Loucy (cell line): ENCODE measurements around the gene CLEC2B.
A peak's percentile ranks its signal among the peaks of the same experiment; 100 is the strongest.

Experiments used
- H2AFZ ChIP-seq: fragments of 200-600 bp; sonication (generic); 2 replicates; pipeline ENCODE4 v1.6.0; 2016; ENCODE audit warnings: antibody characterized with exemption, mild to moderate bottlenecking, low read length, moderate library complexity
- H3F3A ChIP-seq: fragments of 200-600 bp; 2 replicates; pipeline ENCODE4 v1.6.0; 2016; ENCODE audit warnings: antibody characterized with exemption, low read depth, mild to moderate bottlenecking
- H3K27me3 ChIP-seq: fragments of 200-600 bp; sonication (generic); 2 replicates; pipeline ENCODE4 v1.6.1; 2014; ENCODE audit warnings: low read length, mild to moderate bottlenecking; ENCODE audit not compliant: insufficient read depth, poor library complexity, severe bottlenecking
- H3K36me3 ChIP-seq: fragments of 200-600 bp; sonication (generic); 2 replicates; pipeline ENCODE4 v1.6.1; 2016; ENCODE audit warnings: low read length; ENCODE audit not compliant: insufficient read depth
- H3K4me1 ChIP-seq: fragments of 200-600 bp; sonication (generic); 2 replicates; pipeline ENCODE4 v1.5.1; 2014; ENCODE audit warnings: low read length, mild to moderate bottlenecking; ENCODE audit not compliant: insufficient read depth, poor library complexity, severe bottlenecking
- H3K4me2 ChIP-seq: fragments of 200-600 bp; sonication (generic); 2 replicates; pipeline ENCODE4 v1.6.0; 2014; ENCODE audit warnings: antibody characterized with exemption, low read length, low read depth, mild to moderate bottlenecking; ENCODE audit not compliant: poor library complexity, severe bottlenecking
- H3K4me3 ChIP-seq: fragments of 200-600 bp; sonication (generic); 2 replicates; pipeline ENCODE4 v1.5.1; 2014; ENCODE audit warnings: low read length, mild to moderate bottlenecking, mixed read lengths; ENCODE audit not compliant: poor library complexity, severe bottlenecking
- H3K79me2 ChIP-seq: fragments of 200-600 bp; sonication (generic); 2 replicates; pipeline ENCODE4 v1.6.1; 2014; ENCODE audit warnings: low read length; ENCODE audit not compliant: insufficient read depth
- H3K9ac ChIP-seq: fragments of 200-600 bp; sonication (generic); 2 replicates; pipeline ENCODE4 v1.6.0; 2014; ENCODE audit warnings: mild to moderate bottlenecking, low read depth, low read length, moderate library complexity; ENCODE audit not compliant: poor library complexity, severe bottlenecking
- H3K9me2 ChIP-seq: fragments of 200-600 bp; sonication (generic); replicated peaks from 2 replicates; pipeline ENCODE4 v1.6.1; 2016; ENCODE audit warnings: low read depth, low read length, mixed read lengths
- H3K9me3 ChIP-seq: fragments of 200-600 bp; sonication (generic); 2 replicates; pipeline ENCODE4 v1.6.1; 2014; ENCODE audit warnings: mild to moderate bottlenecking, antibody characterized with exemption, low read length, low read depth; ENCODE audit not compliant: insufficient read depth
- H4K20me1 ChIP-seq: fragments of 200-600 bp; sonication (generic); 2 replicates; pipeline ENCODE4 v1.6.0; 2014; ENCODE audit warnings: antibody characterized with exemption, low read length, mild to moderate bottlenecking; ENCODE audit not compliant: insufficient read depth, poor library complexity, severe bottlenecking
- CTCF ChIP-seq: fragments of 200-600 bp; sonication (generic); conservative IDR thresholded peaks from 2 replicates; pipeline ENCODE4 v1.5.1; 2014; ENCODE audit warnings: mild to moderate bottlenecking, antibody characterized with exemption, low read length
- EZH2phosphoT487 ChIP-seq: fragments of 200-600 bp; IDR thresholded peaks from 2 replicates; pipeline ENCODE4 v1.6.1; 2018; ENCODE audit warnings: antibody characterized with exemption, mild to moderate bottlenecking, moderate library complexity, borderline replicate concordance

The CLEC2B gene

GRCh38 chr12:9897535-9897934, 28.4 kb upstream of the CLEC2B start:
- no peak overlapping the region for H3K9ac ChIP-seq
- no peak overlapping the region for H2AFZ ChIP-seq
- no peaks in the 10 kb centered on the region; the same call in 1 of the 2 replicates for H3K9me3 ChIP-seq
- no peaks in the 10 kb centered on the region for H3K27me3 ChIP-seq
- no peak overlapping the region for H3K4me3 ChIP-seq
- TF ChIP-seq CTCF (no peak), EZH2phosphoT487 (no peak)
- H3K36me3 ChIP-seq: no peaks in the 10 kb centered on the region
- 0 out of 2 replicates have a peak, but pooled peaks cover 2% of the 10 kb centered on the region for H3F3A ChIP-seq
- H3K79me2 ChIP-seq: no peaks in the 10 kb centered on the region; the same call in 1 of the 2 replicates
- no peaks in the 10 kb centered on the region for H4K20me1 ChIP-seq
- H3K9me2 ChIP-seq: no peaks in the 10 kb centered on the region
- no peak overlapping the region for H3K4me2 ChIP-seq
- H3K4me1 ChIP-seq: peaks cover 15% of the 10 kb centered on the region

GRCh38 chr12:9895215-9895971, 26.2 kb upstream of the CLEC2B start:
- Histone ChIP-seq H3K4me1 (peaks cover 15% of the 10 kb centered on the region), H3K9me2 (no peaks in the 10 kb centered on the region), H2AFZ (no peak overlapping the region)

GRCh38 chr12:9888665-9889273, 19.6 kb upstream of the CLEC2B start:
- no peaks in the 10 kb centered on the region for H3K27me3 ChIP-seq
- H3K9ac ChIP-seq: no peak overlapping the region
- TF ChIP-seq CTCF: no peak
- no peak for TF ChIP-seq EZH2phosphoT487
- peak overlapping the region; percentile 7 for H3K4me3 ChIP-seq
- H2AFZ ChIP-seq: no peak overlapping the region
- no peaks in the 10 kb centered on the region for H3F3A ChIP-seq
- H3K4me1 ChIP-seq: peaks cover 2% of the 10 kb centered on the region
- no peaks in the 10 kb centered on the region for H3K9me3 ChIP-seq
- H3K9me2 ChIP-seq: no peaks in the 10 kb centered on the region
- H3K79me2 ChIP-seq: peaks cover 23% of the 10 kb centered on the region
- peak overlapping the region; percentile 42 for H3K4me2 ChIP-seq
- H3K36me3 ChIP-seq: no peaks in the 10 kb centered on the region
- no peaks in the 10 kb centered on the region for H4K20me1 ChIP-seq

More at GRCh38 chr12:9895215-9895971, 26.2 kb upstream of the CLEC2B start:
- Histone ChIP-seq H3K79me2 (peaks cover 9% of the 10 kb centered on the region), H3K27me3 (no peaks in the 10 kb centered on the region), H3K36me3 (no peaks in the 10 kb centered on the region), H3K4me3 (no peak overlapping the region), H3K9me3 (no peaks in the 10 kb centered on the region), H3F3A (0 out of 2 replicates have a peak, but pooled peaks cover 2% of the 10 kb centered on the region), H4K20me1 (no peaks in the 10 kb centered on the region), H3K9ac (no peak overlapping the region), H3K4me2 (peak overlapping the region; percentile 23)
- TF ChIP-seq CTCF: no peak
- TF ChIP-seq EZH2phosphoT487: no peak
